Type B pancreatic cell (in vitro differentiated cells): ENCODE measurements around the gene ATP5MC2. TPM values are rescaled to one million over a fixed set of nuclear protein-coding genes. Genes with fewer than 3 reads are reported as not detected.

ENCODE experiments used
- DNase-seq: peaks from one replicate; pipeline ENCODE4 v3.0.0; 2021; ENCODE audit warnings: mixed read lengths; ENCODE audit not compliant: unreplicated experiment; ENCODE audit errors: extremely low spot score
- H3K27ac Mint-ChIP-seq: 2 replicates; pipeline ENCODE4 v1.8.0; 2021; ENCODE audit warnings: mild to moderate bottlenecking, mixed read lengths
- H3K27me3 Mint-ChIP-seq: 2 replicates; pipeline ENCODE4 v1.8.0; 2021; ENCODE audit warnings: mixed read lengths
- H3K36me3 Mint-ChIP-seq: 2 replicates; pipeline ENCODE4 v1.8.0; 2021; ENCODE audit warnings: mixed read lengths
- H3K4me1 Mint-ChIP-seq: one replicate; pipeline ENCODE4 v1.8.0; 2021; ENCODE audit warnings: mixed read lengths; ENCODE audit not compliant: unreplicated experiment
- H3K4me3 Mint-ChIP-seq: 2 replicates; pipeline ENCODE4 v1.8.0; 2021; ENCODE audit warnings: mild to moderate bottlenecking, mixed read lengths
- H3K9me3 Mint-ChIP-seq: 2 replicates; pipeline ENCODE4 v1.8.0; 2021; ENCODE audit warnings: mixed read lengths
- total RNA-seq: library from RNA; stranded (reverse); gene quantifications from 2 replicates; pipeline ENCODE4 v1.2.1, GENCODE V29; 2021; ENCODE audit warnings: low replicate concordance
- TF ChIP-seq, protein P1 (sequence below): fragments of 200-600 bp; sonication (generic); conservative IDR thresholded peaks from 2 replicates; pipeline ENCODE4 v1.5.0; 2021; ENCODE audit warnings: antibody characterized with exemption, mild to moderate bottlenecking

Gene ATP5MC2
- total RNA-seq, 1 donor from 2014 or later: 402 TPM

DNA sequence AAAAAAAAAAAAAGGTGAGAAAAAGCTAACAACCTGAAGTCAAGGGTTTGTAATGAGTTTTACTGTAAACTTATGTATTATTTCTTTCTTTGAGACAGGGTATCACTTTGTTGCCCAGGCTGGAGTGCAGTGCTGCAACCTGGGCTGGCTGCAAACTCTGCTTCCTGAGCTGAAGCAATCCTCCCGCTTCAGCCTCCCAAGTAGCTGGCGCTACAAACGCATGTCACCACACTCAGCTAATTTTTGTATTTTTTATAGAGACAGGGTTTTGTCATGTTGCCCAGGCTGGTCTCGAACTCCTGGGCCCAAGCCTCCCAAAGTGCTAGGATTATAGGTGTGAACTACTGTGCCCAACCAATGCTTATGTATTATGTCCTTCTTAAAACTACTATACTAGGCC is 58.9 kb downstream of the ATP5MC2 start:
- no peak for DNase-seq
- Mint-ChIP-seq H3K36me3 (peaks cover 7% of the 10 kb centered on the region), H3K9me3 (no peaks in the 10 kb centered on the region), H3K27ac (no peak overlapping the region), H3K27me3 (no peaks in the 10 kb centered on the region), H3K4me1 (peaks cover 11% of the 10 kb centered on the region), H3K4me3 (no peak overlapping the region)
- TF ChIP-seq, protein P1, sequence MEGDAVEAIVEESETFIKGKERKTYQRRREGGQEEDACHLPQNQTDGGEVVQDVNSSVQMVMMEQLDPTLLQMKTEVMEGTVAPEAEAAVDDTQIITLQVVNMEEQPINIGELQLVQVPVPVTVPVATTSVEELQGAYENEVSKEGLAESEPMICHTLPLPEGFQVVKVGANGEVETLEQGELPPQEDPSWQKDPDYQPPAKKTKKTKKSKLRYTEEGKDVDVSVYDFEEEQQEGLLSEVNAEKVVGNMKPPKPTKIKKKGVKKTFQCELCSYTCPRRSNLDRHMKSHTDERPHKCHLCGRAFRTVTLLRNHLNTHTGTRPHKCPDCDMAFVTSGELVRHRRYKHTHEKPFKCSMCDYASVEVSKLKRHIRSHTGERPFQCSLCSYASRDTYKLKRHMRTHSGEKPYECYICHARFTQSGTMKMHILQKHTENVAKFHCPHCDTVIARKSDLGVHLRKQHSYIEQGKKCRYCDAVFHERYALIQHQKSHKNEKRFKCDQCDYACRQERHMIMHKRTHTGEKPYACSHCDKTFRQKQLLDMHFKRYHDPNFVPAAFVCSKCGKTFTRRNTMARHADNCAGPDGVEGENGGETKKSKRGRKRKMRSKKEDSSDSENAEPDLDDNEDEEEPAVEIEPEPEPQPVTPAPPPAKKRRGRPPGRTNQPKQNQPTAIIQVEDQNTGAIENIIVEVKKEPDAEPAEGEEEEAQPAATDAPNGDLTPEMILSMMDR: no peak

Other genes starting within 250 kb of the ATP5MC2 start
- 88.1 and 142 TPM in 2 replicates for gene PRR13, start 234.3 kb downstream of the ATP5MC2 start, total RNA-seq
- gene PCBP2, start 224.0 kb downstream of the ATP5MC2 start, total RNA-seq: 825 and 1,222 TPM in 2 replicates
- 10.6 and 31.6 TPM in 2 replicates for gene MAP3K12, start 176.6 kb downstream of the ATP5MC2 start, total RNA-seq
- gene TARBP2, start 174.8 kb downstream of the ATP5MC2 start, total RNA-seq: 46.4 and 52.3 TPM in 2 replicates
- not detected in 2 replicates for gene NPFF, start 168.6 kb downstream of the ATP5MC2 start, total RNA-seq
- 28.5 and 42.2 TPM in 2 replicates for gene ATF7, start 49.7 kb downstream of the ATP5MC2 start, total RNA-seq
- 66.2 and 86.7 TPM in 2 replicates for gene CALCOCO1, start 51.4 kb upstream of the ATP5MC2 start, total RNA-seq
- gene CISTR, start 75.9 kb upstream of the ATP5MC2 start, total RNA-seq: not detected in 2 replicates